CD4-positive, alpha-beta T cell treated with Interleukin-21 for 1 hour (primary cell): ENCODE data around the gene NFATC2IP.

Experiments
- DNase-seq: peaks from one replicate; pipeline ENCODE4 v3.0.0-alpha.2; 2020

Gene NFATC2IP

GRCh38 chr16:28950648-28951409 lies at the start of gene NFATC2IP:
NFATC2IP (plus strand) TSS chr16:28950937; CDS start chr16:28951012, 75 bp downstream.
- DNase-seq = peak; percentile 100

- no peak for DNase-seq
Measured at GRCh38 chr16:28901862-28902261, 48.9 kb upstream of the NFATC2IP start.

- no peak for DNase-seq
Measured at GRCh38 chr16:28902909-28903308, 47.8 kb upstream of the NFATC2IP start.

- DNase-seq = no peak
Measured at GRCh38 chr16:28903344-28904042, 47.2 kb upstream of the NFATC2IP start.

- DNase-seq = no peak
Measured at GRCh38 chr16:28904363-28904762, 46.4 kb upstream of the NFATC2IP start.

- DNase-seq = no peak
Measured at GRCh38 chr16:28904828-28905227, 45.9 kb upstream of the NFATC2IP start.

- no peak for DNase-seq
Measured at GRCh38 chr16:28905229-28905754, 45.4 kb upstream of the NFATC2IP start.

- no peak for DNase-seq
Measured at GRCh38 chr16:28905800-28906372, 44.9 kb upstream of the NFATC2IP start.

GRCh38 chr16:28910086-28911031 lies 40.4 kb upstream of the NFATC2IP start:
- DNase-seq = no peak

- no peak for DNase-seq
Measured at GRCh38 chr16:28912558-28912957, 38.2 kb upstream of the NFATC2IP start.

- no peak for DNase-seq
Measured at GRCh38 chr16:28913946-28914724, 36.6 kb upstream of the NFATC2IP start.

GRCh38 chr16:28915181-28915580 lies 35.6 kb upstream of the NFATC2IP start:
- no peak for DNase-seq

GRCh38 chr16:28917095-28917494 lies 33.6 kb upstream of the NFATC2IP start:
- DNase-seq = no peak

- DNase-seq = no peak
Measured at GRCh38 chr16:28918698-28919097, 32.0 kb upstream of the NFATC2IP start.

- DNase-seq = no peak
Measured at GRCh38 chr16:28923231-28923587, 27.5 kb upstream of the NFATC2IP start.

GRCh38 chr16:28923652-28924398 lies 26.9 kb upstream of the NFATC2IP start:
- DNase-seq = no peak

- DNase-seq = no peak
Measured at GRCh38 chr16:28924399-28924761, 26.4 kb upstream of the NFATC2IP start.

- DNase-seq = peak; percentile 95
Measured at GRCh38 chr16:28924762-28925385, 25.9 kb upstream of the NFATC2IP start, which contains the start of gene RABEP2. RABEP2 (minus strand) TSS chr16:28925238; CDS start chr16:28925163, 75 bp downstream.

GRCh38 chr16:28925386-28926228 lies 25.1 kb upstream of the NFATC2IP start:
- peak; percentile 83 for DNase-seq
